Epithelial cell of esophagus (primary cell): ENCODE results near the gene GPLD1.
"Not testable (repeated sequence)": the region's sequence is repeated elsewhere in the genome, so short reads cannot be mapped to it uniquely, and the experiment has no call there.

Source experiments
- DNase-seq: peaks from one replicate; pipeline ENCODE4 v3.0.0; 2010; ENCODE audit warnings: low read depth
- H3K4me3 ChIP-seq: 2 replicates; pipeline ENCODE4 v1.5.1; 2011; ENCODE audit warnings: mild to moderate bottlenecking, low read length, control low read depth
- TF ChIP-seq, protein P1 (sequence below): IDR thresholded peaks from 2 replicates; pipeline ENCODE4 v1.5.1; 2011; ENCODE audit warnings: low read depth, mild to moderate bottlenecking, low read length, control low read depth, inconsistent platforms; ENCODE audit not compliant: insufficient read depth; ENCODE audit errors: missing control alignments

Gene GPLD1

DNA sequence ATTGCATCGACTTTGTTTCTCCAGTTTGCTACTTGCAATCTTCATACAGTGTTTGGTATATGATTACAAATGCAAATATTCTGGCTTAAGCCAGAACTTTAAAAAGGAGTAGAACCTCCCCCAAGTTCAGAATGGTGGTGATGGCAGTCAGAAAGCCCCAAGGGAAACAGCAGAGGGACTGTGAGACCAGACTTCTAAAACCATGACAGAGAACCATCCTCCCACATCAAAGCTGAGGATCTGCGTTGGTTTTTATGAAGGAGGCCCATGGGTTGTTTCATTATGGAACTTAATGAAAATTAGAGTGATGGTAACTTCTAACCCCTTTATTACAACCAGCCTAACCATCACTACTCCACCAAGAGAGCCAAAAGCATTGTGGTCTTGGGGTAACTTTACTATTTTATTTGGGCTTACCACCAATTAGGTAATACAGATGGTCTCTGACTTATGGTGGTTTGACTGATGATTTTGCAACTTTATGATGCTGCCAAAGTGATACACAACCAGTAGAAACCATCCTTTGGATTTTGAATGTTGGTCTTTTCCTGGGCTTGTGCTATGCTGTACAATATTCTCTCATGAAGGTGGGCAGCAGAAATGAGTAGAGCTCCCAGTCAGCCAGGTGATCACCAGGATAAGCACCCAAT lies 97.5 kb downstream of the GPLD1 start:
- no peak overlapping the region for H3K4me3 ChIP-seq
- TF ChIP-seq, protein P1, sequence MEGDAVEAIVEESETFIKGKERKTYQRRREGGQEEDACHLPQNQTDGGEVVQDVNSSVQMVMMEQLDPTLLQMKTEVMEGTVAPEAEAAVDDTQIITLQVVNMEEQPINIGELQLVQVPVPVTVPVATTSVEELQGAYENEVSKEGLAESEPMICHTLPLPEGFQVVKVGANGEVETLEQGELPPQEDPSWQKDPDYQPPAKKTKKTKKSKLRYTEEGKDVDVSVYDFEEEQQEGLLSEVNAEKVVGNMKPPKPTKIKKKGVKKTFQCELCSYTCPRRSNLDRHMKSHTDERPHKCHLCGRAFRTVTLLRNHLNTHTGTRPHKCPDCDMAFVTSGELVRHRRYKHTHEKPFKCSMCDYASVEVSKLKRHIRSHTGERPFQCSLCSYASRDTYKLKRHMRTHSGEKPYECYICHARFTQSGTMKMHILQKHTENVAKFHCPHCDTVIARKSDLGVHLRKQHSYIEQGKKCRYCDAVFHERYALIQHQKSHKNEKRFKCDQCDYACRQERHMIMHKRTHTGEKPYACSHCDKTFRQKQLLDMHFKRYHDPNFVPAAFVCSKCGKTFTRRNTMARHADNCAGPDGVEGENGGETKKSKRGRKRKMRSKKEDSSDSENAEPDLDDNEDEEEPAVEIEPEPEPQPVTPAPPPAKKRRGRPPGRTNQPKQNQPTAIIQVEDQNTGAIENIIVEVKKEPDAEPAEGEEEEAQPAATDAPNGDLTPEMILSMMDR = no peak
- DNase-seq = no peak

GRCh38 chr6:24391208-24391607 lies 98.2 kb downstream of the GPLD1 start:
- TF ChIP-seq, protein P1 = no peak
- H3K4me3 ChIP-seq = no peak overlapping the region
- DNase-seq = no peak

DNA sequence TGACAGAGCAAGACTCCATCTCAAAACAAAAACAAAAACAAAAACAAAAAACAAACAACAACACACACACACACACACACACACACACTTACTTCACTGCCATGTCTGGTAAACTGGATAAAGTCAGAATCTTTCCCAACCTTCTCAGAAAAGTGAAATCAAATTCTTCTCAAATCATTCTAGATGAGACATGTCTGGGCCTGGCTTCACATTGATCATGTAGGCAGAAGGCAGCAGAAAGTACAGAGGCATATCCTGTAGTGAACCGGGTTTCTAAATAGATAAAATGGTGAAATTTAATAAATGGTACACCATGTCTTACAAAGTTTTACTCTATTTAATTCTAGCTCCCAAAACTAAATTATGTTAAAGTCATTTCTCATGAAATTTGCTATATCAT lies 101.6 kb downstream of the GPLD1 start:
- peak; percentile 83 for DNase-seq
- H3K4me3 ChIP-seq = no peak overlapping the region
- TF ChIP-seq, protein P1 = no peak

- TF ChIP-seq, protein P1 = no peak
- no peak for DNase-seq
- H3K4me3 ChIP-seq = no peak overlapping the region
Observed at GRCh38 chr6:24385536-24386269, 103.7 kb downstream of the GPLD1 start.

DNA sequence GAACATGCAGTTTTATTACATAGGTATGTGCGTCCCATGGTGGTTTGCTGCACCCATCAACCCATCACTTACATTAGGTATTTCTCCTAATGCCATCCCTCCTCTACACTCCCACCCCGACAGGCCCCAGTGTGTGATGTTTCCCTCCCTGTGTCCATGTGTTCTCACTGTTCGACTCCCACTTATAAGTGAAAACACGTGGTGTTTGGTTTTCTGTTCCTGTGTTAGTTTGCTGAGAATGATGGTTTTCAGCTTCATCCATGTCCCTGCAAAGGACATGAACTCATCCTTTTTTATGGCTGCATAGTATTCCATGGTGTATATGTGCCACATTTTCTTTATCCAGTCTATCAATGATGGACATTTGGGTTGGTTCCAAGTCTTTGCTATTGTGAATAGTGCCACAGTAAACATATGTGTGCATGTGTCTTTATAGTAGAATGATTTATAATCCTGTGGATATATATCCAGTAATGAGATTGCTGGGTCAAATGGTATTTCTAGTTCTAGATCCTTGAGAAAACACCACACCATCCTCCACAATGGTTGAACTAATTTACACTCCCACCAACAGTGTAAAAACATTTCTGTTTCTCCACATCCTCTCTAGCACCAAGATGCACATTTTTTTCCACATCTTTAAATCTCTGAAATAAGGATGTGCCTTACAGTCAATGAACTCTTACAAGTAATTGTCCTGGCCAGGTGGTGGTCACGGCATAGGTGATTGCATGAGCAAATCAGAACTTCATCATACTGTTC lies 104.8 kb downstream of the GPLD1 start:
- DNase-seq, H3K4me3 ChIP-seq: not testable (repeated sequence)

- H3K4me3 ChIP-seq, DNase-seq: not testable (repeated sequence)
Observed at GRCh38 chr6:24382891-24383494, 106.4 kb downstream of the GPLD1 start.

DNA sequence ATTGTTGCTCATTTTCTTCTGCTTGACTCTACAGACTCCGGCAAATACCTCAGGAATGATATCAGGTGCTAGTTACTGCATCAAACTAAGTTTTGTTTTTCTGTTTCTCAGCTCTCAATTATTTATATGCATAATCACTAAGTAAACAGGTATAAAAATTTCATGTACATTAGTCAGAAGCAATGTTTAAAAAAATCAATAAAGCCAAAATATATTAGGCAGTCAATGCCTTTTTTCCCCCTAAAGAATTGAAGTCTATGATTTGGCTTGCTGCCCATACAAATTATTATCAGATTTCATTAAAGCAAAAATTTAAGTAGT lies 107.2 kb downstream of the GPLD1 start:
- H3K4me3 ChIP-seq = no peak overlapping the region
- TF ChIP-seq, protein P1 = no peak
- no peak for DNase-seq
